ENCODE measurements around the gene RPS6KA4.
"Not testable (repeated sequence)": the region's sequence is repeated elsewhere in the genome, so short reads cannot be mapped to it uniquely, and the experiment has no call there.

The RPS6KA4 gene

GRCh38 chr11:64358907-64359711, at the start of gene RPS6KA4:
Gene RPS6KA4, plus strand, starts transcription at chr11:64359162. Its CDS starts 74 bp downstream, at chr11:64359236.
- no peak for DNase-seq

GRCh38 chr11:64312947-64313346, 46.0 kb upstream of the RPS6KA4 start:
- no peak for DNase-seq

GRCh38 chr11:64313491-64314145, 45.3 kb upstream of the RPS6KA4 start:
- no peak for DNase-seq

- DNase-seq, result no peak
Observed at GRCh38 chr11:64314146-64314804, 44.7 kb upstream of the RPS6KA4 start.

- no peak for DNase-seq
Observed at GRCh38 chr11:64314805-64315561, 44.0 kb upstream of the RPS6KA4 start.

GRCh38 chr11:64315667-64316526, 43.1 kb upstream of the RPS6KA4 start:
- not testable (repeated sequence) for DNase-seq

GRCh38 chr11:64316672-64317324, 42.2 kb upstream of the RPS6KA4 start:
- peak; percentile 46 for DNase-seq

GRCh38 chr11:64317325-64317960, 41.5 kb upstream of the RPS6KA4 start, which contains the start of gene TRMT112:
Gene TRMT112, minus strand, starts transcription at chr11:64317559. Its CDS starts 33 bp downstream, at chr11:64317526.
- peak; percentile 97 for DNase-seq

GRCh38 chr11:64317961-64318765, 40.8 kb upstream of the RPS6KA4 start, which contains the start of gene PRDX5:
Gene PRDX5, plus strand, starts transcription at chr11:64318121. Its CDS starts 95 bp downstream, at chr11:64318216.
- DNase-seq, result peak; percentile 97

GRCh38 chr11:64318766-64319761, 39.9 kb upstream of the RPS6KA4 start:
- DNase-seq, result no peak

GRCh38 chr11:64320556-64320955, 38.4 kb upstream of the RPS6KA4 start:
- DNase-seq, result no peak

GRCh38 chr11:64321026-64321425, 37.9 kb upstream of the RPS6KA4 start:
- DNase-seq, result no peak

- no peak for DNase-seq
Observed at GRCh38 chr11:64321533-64321932, 37.4 kb upstream of the RPS6KA4 start.

- DNase-seq, result no peak
Observed at GRCh38 chr11:64322925-64323260, 36.1 kb upstream of the RPS6KA4 start.

GRCh38 chr11:64323373-64323772, 35.6 kb upstream of the RPS6KA4 start:
- DNase-seq, result no peak

- DNase-seq, result not testable (repeated sequence)
Observed at GRCh38 chr11:64323984-64324383, 35.0 kb upstream of the RPS6KA4 start.

GRCh38 chr11:64324692-64325469, 34.1 kb upstream of the RPS6KA4 start:
- DNase-seq, result no peak

GRCh38 chr11:64327375-64327774, 31.6 kb upstream of the RPS6KA4 start:
- no peak for DNase-seq
